HEK293T (cell line): ENCODE results near the gene HECTD1.
"Not testable (repeated sequence)": the region's sequence is repeated elsewhere in the genome, so short reads cannot be mapped to it uniquely, and the experiment has no call there.

Source experiments
- ARNT ChIP-seq: fragments of 450-650 bp; IDR thresholded peaks from 2 replicates; pipeline ENCODE4 v1.6.1; 2017; ENCODE audit warnings: mild to moderate bottlenecking
- BHLHE40 ChIP-seq: fragments of 450-650 bp; IDR thresholded peaks from 2 replicates; pipeline ENCODE4 v1.6.1; 2016; ENCODE audit warnings: mild to moderate bottlenecking, moderate library complexity, borderline replicate concordance
- ELF4 ChIP-seq: fragments of 450-650 bp; IDR thresholded peaks from 2 replicates; pipeline ENCODE4 v1.6.1; 2017; ENCODE audit warnings: antibody characterized with exemption
- FOXA1 ChIP-seq: fragments of 450-650 bp; IDR thresholded peaks from 2 replicates; pipeline ENCODE4 v1.6.1; 2016; ENCODE audit warnings: mild to moderate bottlenecking
- FOXM1 ChIP-seq: fragments of 450-650 bp; IDR thresholded peaks from 2 replicates; pipeline ENCODE4 v1.6.1; 2017; ENCODE audit warnings: mild to moderate bottlenecking, borderline replicate concordance
- HDGF ChIP-seq: fragments of 450-650 bp; IDR thresholded peaks from 2 replicates; pipeline ENCODE4 v1.6.1; 2017; ENCODE audit warnings: antibody characterized with exemption, borderline replicate concordance
- L3MBTL2 ChIP-seq: fragments of 450-650 bp; conservative IDR thresholded peaks from 2 replicates; pipeline ENCODE4 v1.6.1; 2016; ENCODE audit warnings: mild to moderate bottlenecking
- SP1 ChIP-seq: fragments of 450-650 bp; IDR thresholded peaks from 2 replicates; pipeline ENCODE4 v1.6.1; 2017
- TARDBP ChIP-seq: fragments of 450-650 bp; IDR thresholded peaks from 2 replicates; pipeline ENCODE4 v1.6.1; 2016
- ZNF384 ChIP-seq: fragments of 450-650 bp; IDR thresholded peaks from 2 replicates; pipeline ENCODE4 v1.6.1; 2016

GRCh38 chr14:31231272-31231671 is 23.7 kb upstream of the HECTD1 start:
- not testable (repeated sequence) for TF ChIP-seq BHLHE40, SP1, L3MBTL2, FOXM1, HDGF, TARDBP, FOXA1, ZNF384, ARNT, ELF4
